NCI-H226 (cell line): ENCODE data around the gene GPR68.
"Not testable (repeated sequence)": the region's sequence is repeated elsewhere in the genome, so short reads cannot be mapped to it uniquely, and the experiment has no call there.

Experiments used
- DNase-seq: peaks from one replicate; pipeline ENCODE4 v3.0.0-alpha.2; 2015

Gene GPR68

GRCh38 chr14:91228112-91229004 lies 16.1 kb downstream of the GPR68 start:
- no peak for DNase-seq

GRCh38 chr14:91227183-91227628 lies 17.3 kb downstream of the GPR68 start:
- no peak for DNase-seq

- not testable (repeated sequence) for DNase-seq
Measured at GRCh38 chr14:91226360-91226759, 18.1 kb downstream of the GPR68 start.

- DNase-seq = no peak
Measured at GRCh38 chr14:91225025-91225424, 19.5 kb downstream of the GPR68 start.

GRCh38 chr14:91223028-91223783 lies 21.3 kb downstream of the GPR68 start:
- DNase-seq = no peak

GRCh38 chr14:91221270-91221669 lies 23.2 kb downstream of the GPR68 start:
- DNase-seq = no peak

DNA sequence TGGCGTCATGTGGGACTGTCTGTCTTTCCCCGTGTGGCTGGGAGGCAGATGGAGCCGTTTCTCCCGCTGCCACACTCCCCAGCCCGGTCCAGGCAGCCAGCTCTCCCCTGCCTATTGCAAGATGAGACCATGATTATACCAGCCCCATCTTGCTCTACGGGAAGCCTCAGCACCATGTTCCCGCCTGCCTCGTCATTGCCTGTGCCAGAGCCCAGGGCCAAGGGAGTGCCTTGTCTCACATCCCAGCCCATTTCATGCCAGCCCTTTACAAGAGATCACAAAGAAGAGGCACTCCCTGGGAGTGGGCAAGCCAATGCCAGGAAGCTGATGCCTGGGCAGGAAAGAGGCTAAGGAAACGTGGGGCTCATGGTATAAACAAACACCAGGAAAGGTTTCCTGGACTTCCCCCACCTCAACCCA lies 23.9 kb downstream of the GPR68 start:
- DNase-seq = no peak

- DNase-seq = no peak
Measured at GRCh38 chr14:91219517-91220389, 24.8 kb downstream of the GPR68 start.

- no peak for DNase-seq
Measured at GRCh38 chr14:91218014-91218413, 26.5 kb downstream of the GPR68 start.

DNA sequence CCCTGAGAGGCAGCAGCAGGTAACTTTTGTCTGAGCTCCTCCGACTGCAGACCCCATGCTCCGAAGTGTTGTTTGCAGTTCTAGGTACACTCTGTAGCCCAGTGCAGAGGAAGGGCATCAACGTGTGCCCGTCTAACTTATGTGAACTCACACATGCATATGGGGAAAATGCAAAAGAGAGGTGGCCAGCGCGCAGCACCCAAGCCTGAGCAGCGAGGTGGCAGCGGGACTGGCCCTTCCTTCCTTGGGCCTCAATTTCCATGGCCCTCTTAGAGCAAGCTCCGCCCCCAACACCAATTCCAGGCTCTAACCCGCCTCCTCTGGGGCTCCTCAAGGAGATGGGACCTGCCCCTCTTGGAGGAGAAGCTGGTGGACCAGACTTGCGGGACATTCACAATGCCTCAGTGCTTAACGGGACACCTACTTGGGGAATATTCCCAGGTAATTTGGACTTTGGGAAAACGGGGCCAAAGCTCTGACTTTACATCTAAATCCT lies 27.7 kb downstream of the GPR68 start:
- DNase-seq = no peak

- DNase-seq = no peak
Measured at GRCh38 chr14:91215381-91215780, 29.1 kb downstream of the GPR68 start.

DNA sequence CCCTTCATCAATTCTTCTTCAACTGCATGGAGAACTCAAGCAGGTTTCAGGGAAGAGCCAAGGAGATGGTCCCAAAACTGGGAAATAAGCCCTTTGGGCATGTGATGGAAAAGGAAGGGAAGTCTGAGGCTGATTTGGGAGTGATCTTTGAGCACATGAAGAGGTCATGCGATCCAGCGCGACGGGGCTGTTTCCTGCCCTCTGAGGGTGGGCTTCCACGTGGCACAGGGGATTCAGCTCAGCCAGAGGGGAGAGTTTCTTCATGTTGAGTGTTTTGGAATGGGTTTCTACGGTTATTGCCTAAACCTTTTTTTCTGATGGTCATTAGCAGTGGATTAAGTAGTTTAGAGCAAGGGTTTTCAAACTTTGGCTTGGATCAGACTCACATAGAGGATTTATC lies 30.2 kb downstream of the GPR68 start:
- no peak for DNase-seq

DNA sequence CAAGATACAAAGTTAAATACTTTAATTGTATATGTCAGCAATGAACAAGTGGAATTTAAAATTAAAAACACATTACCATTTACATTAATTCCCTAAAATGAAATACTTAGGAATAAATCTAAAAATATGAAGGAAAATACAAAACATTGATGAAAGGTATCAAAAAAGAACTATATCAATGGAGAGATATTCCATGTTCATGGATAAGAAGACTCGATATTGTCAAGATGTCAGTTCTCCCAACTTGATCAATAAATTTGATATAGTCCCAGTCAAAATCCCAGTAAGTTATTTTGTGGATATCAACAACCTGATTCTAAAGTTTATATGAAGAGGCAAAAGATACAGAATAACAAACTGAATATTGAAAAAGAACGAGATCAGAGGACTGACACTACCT lies 33.5 kb downstream of the GPR68 start:
- no peak for DNase-seq

DNA sequence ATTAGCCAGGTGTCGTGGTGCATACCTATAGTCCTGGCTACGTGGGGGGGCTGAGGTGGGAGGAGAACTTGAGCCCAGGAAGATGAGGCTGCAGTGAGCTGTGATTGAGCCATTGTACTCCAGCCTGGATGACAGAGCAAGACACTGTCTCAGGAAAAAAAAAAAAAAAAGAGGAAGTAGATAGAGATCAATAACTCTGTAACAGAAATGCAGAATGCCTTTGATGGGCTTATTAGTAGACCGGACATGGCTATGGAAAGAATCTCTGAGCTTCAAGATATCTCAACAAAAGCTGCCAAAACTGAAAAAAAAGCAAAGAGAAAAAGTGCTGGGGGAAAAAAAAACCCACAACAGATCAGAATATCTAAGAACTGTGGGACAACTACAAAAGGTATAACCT lies 37.5 kb downstream of the GPR68 start:
- no peak for DNase-seq

GRCh38 chr14:91205459-91205858 lies 39.0 kb downstream of the GPR68 start:
- no peak for DNase-seq

DNA sequence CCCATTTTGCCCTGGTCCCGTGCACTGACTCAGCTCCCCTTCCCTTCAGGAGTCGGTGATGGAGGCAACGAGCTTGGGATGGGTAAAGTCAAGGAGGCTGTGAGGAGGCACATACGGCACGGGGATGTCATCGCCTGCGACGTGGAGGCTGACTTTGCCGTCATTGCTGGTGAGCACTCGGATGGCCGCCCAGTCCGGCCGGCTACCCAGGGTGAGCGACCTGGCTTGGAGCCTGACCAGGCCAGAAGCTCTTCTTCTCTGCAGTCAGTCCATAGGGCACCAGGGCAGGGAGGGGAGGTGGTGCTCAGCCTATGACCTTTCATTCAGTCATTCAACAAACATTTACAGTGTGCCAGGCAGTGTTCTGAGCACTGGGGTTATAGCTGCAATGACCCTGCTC lies 39.8 kb downstream of the GPR68 start:
- DNase-seq = no peak

DNA sequence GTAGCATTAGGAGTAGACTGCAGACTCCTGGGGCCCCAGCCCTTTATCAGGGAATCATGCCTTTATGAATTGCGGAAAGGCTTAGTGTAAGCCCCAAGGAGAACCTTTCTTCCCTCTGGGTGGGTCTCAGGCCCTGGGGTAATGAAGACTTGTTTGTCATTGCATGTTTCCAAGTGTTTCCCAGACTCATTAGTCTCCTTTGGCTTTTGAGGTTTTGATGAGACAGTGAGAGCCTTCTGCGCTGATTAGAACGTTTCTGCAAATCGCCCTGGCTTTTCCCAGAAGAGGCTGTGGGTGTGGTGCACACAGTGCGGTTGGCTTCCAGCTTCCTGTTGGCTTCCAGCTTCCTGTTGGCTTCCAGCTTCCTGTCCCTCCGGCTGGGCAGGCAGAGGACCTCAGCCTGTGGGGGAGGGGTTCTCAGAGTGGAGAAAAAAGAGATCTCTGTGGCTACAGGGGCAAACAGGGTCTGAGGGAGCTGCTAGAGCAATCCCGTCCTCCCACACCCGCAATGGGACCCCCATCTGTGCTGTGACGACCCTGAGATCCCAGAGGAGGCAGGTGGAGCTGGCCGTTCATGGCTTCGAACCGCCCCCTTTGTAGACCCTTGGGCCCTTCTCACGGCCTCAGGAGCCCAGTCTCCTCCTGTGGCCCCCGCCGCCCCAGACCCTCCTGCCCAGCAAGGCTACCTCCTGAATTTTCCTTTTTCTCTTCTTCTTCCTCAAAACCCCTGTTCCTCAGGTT lies 42.1 kb downstream of the GPR68 start:
- no peak for DNase-seq

DNA sequence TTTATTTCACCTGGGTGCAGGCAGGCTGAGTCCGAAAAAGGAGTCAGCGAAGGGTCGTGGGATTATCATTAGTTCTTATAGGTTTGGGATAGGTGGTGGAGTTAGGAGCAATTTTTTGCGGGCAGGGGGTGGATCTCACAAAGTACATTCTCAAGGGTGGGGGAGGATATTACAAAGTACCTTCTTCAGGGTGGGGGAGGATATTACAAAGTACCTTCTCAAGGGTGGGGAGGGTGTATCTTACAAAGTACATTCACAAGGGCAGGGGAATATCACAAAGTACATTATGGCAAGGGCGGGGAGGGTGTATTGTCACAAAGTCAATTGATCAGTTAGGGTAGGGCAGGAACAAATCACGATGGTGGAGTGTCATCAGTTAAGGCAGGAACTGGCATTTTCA lies 43.7 kb downstream of the GPR68 start:
- DNase-seq = not testable (repeated sequence)

GRCh38 chr14:91197631-91198030 lies 46.9 kb downstream of the GPR68 start:
- DNase-seq = no peak

DNA sequence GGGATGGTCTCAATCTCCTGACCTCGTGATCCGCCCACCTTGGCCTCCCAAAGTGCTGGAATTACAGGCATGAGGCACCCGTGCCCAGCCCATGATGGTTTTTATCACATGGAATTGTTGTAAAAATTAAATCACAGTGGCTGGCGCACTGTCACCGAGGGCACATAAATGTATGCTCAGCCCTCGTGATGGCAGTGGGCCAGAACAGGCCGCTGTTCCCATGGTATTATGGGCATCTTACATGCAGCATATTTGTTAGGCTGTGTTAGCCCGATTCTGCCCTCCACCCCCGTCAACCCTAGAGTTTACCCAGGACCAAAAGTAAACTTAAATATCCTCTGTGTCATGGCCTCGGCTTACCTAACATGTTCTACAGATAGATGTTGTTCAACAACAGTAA lies 48.6 kb downstream of the GPR68 start:
- DNase-seq = no peak

DNA sequence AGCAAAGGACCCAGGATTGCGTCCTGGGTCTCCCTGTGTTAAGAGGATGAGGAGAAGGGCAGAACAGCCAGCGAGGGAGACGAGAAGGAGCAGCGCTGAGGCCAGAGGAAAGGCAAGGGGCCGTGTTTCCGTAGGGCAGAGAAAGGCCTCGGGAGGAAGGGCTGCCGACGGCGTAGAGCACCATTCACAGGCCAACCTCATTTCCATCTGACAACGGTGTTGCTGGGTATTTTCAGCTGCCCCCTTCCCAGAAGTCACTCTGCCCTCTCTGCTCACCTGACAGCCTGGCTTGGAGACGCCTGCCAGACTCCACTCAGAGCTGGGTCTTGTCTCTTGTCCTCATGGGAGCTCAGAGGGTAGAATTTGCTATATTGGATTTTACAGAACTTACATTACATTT lies 51.4 kb downstream of the GPR68 start:
- DNase-seq = no peak

GRCh38 chr14:91190853-91191252 lies 53.7 kb downstream of the GPR68 start:
- DNase-seq = no peak
